Colonic mucosa (tissue), 4 donors: ENCODE data around the gene PCDH19. TPM values are rescaled to one million over a fixed set of nuclear protein-coding genes. Genes with fewer than 3 reads are reported as not detected.
"Not testable (repeated sequence)": the region's sequence is repeated elsewhere in the genome, so short reads cannot be mapped to it uniquely, and the experiment has no call there.

ENCODE experiments used
- DNase-seq: peaks from one replicate; pipeline ENCODE4 v3.0.0-alpha.2; 2020
- H3K27ac ChIP-seq: fragments of 200-600 bp; one replicate; pipeline ENCODE4 v1.8.0; 2021
- H3K27me3 ChIP-seq: fragments of 200-600 bp; one replicate; pipeline ENCODE4 v1.8.0; 2021
- H3K36me3 ChIP-seq: fragments of 200-600 bp; one replicate; pipeline ENCODE4 v1.8.0; 2021
- H3K4me1 ChIP-seq: fragments of 200-600 bp; one replicate; pipeline ENCODE4 v1.8.0; 2021; ENCODE audit warnings: mild to moderate bottlenecking
- H3K4me3 ChIP-seq: fragments of 200-600 bp; one replicate; pipeline ENCODE4 v1.8.0; 2021
- H3K9ac ChIP-seq, 2 donors: one replicate each; pipeline ENCODE4 v1.7.0; 2013; ENCODE audit warnings: control low read depth in 2 of 2, low read depth in 2 of 2, low read length in 2 of 2
- H3K9me3 ChIP-seq: fragments of 200-600 bp; one replicate; pipeline ENCODE4 v1.8.0; 2021
- CTCF ChIP-seq: fragments of 200-600 bp; IDR thresholded peaks from one replicate; pipeline ENCODE4 v1.8.0; 2022; ENCODE audit warnings: antibody characterized with exemption, mild to moderate bottlenecking
- intact Hi-C: fragments of 100-400 bp; cut with DNase I; formaldehyde crosslinking; loops from one replicate; pipeline ENCODE4 v1.14.1; 2022
- total RNA-seq, 2 donors: library from RNA; stranded (reverse); fragmentation: NEBNext Ultra II Directional in 1 of 2; extraction: Animal tissue kit (Norgen Biotek cat#: 25700) in 1 of 2; gene quantifications; one replicate each; pipeline ENCODE4 v1.2.1, GENCODE V29; 2021
- donor health status: healthy.
- donor health status: DM: no; HTN: no; CAD: no.
- donor health status: DM: no; HTN: no; CAD: no.

PCDH19 gene
- total RNA-seq: 1 to 10 TPM in 1 of 2 donors, under 1 TPM in 1; 0.96 to 1.3 TPM

GRCh38 chrX:100409610-100410590, at the start of gene PCDH19:
TSS of gene PCDH19 (minus strand) at chrX:100410273. CDS start at chrX:100408597, 1,676 bp downstream.
- no peak within 1 kb of the TSS for H3K9ac ChIP-seq
- intact Hi-C loops: no loop called here
- H3K27ac ChIP-seq: no peak within 1 kb of the TSS
- H3K4me1 ChIP-seq: no peaks in the 10 kb centered on the region
- TF ChIP-seq CTCF: no peak
- peaks cover 46% of the 10 kb centered on the region for H3K27me3 ChIP-seq
- no peaks in the 10 kb centered on the region for H3K9me3 ChIP-seq
- DNase-seq: peak; percentile 62
- no peaks in the 10 kb centered on the region for H3K36me3 ChIP-seq
- H3K4me3 ChIP-seq: peak within 1 kb of the TSS; percentile 31

- Histone ChIP-seq H3K4me3 (no peak overlapping the region), H3K9ac (no peak overlapping the region), H3K27ac (no peak overlapping the region), H3K27me3 (peaks cover 5% of the 10 kb centered on the region), H3K36me3 (no peaks in the 10 kb centered on the region), H3K4me1 (no peaks in the 10 kb centered on the region), H3K9me3 (no peaks in the 10 kb centered on the region)
- DNase-seq: peak; percentile 20
- intact Hi-C loops: no loop called here
- TF ChIP-seq CTCF: no peak
Observed at GRCh38 chrX:100449696-100450608, 39.9 kb upstream of the PCDH19 start.

GRCh38 chrX:100447655-100448397, 37.8 kb upstream of the PCDH19 start:
- TF ChIP-seq CTCF: peak; percentile 92
- Histone ChIP-seq H3K27ac (no peak overlapping the region), H3K9ac (no peak overlapping the region), H3K4me3 (no peak overlapping the region), H3K36me3 (no peaks in the 10 kb centered on the region), H3K27me3 (peaks cover 5% of the 10 kb centered on the region), H3K4me1 (no peaks in the 10 kb centered on the region), H3K9me3 (no peaks in the 10 kb centered on the region)
- intact Hi-C loops: no loop called here
- peak; percentile 25 for DNase-seq

GRCh38 chrX:100445593-100445992, 35.5 kb upstream of the PCDH19 start:
- H3K36me3 ChIP-seq: no peaks in the 10 kb centered on the region
- H3K4me3 ChIP-seq: no peak overlapping the region
- no peak overlapping the region for H3K9ac ChIP-seq
- H3K27ac ChIP-seq: no peak overlapping the region
- peaks cover 5% of the 10 kb centered on the region for H3K27me3 ChIP-seq
- no peak for TF ChIP-seq CTCF
- no peak for DNase-seq
- H3K4me1 ChIP-seq: no peaks in the 10 kb centered on the region
- H3K9me3 ChIP-seq: no peaks in the 10 kb centered on the region
- intact Hi-C loops: no loop called here

- H3K36me3 ChIP-seq, H3K9ac ChIP-seq, H3K27me3 ChIP-seq, H3K4me3 ChIP-seq, H3K4me1 ChIP-seq, intact Hi-C loops, DNase-seq, H3K27ac ChIP-seq, H3K9me3 ChIP-seq: not testable (repeated sequence)
Observed at GRCh38 chrX:100441321-100441720, 31.2 kb upstream of the PCDH19 start.
